ENCODE measurements around the gene POC1A. TPM values are rescaled to one million over a fixed set of nuclear protein-coding genes. Genes with fewer than 3 reads are reported as not detected.
A peak's percentile ranks its signal among the peaks of the same experiment; 100 is the strongest.

The POC1A gene
- total and polyA plus RNA-seq, 10 of the 15 experiments (the other 5 are each of a cell fraction or from before 2014, with no cell fraction given) = 8.5 to 49.8 (median 23.5) TPM

- TF ChIP-seq MEF2A (IDR thresholded peaks at IDR 0.05; ENCODE audit: insufficient read depth, low read depth, low read length) = no peak
- no peak for TF ChIP-seq ASH2L (IDR thresholded peaks at IDR 0.05; ENCODE audit: borderline replicate concordance, low read depth)
- no peak for TF ChIP-seq JUNB (IDR thresholded peaks at IDR 0.05)
- TF ChIP-seq ZBED1 (IDR thresholded peaks at IDR 0.05; ENCODE audit: borderline replicate concordance) = no peak
- no peak for TF ChIP-seq MYB (IDR thresholded peaks at IDR 0.05; ENCODE audit: borderline replicate concordance, low read depth, low read length)
- no peak for TF ChIP-seq SMAD5 (IDR thresholded peaks at IDR 0.05; ENCODE audit: low read depth)
- no peak for TF ChIP-seq HDAC2 (IDR thresholded peaks at IDR 0.05)
- no peak for TF ChIP-seq BMI1 (IDR thresholded peaks at IDR 0.05; ENCODE audit: borderline replicate concordance)
- TF ChIP-seq, protein P1, sequence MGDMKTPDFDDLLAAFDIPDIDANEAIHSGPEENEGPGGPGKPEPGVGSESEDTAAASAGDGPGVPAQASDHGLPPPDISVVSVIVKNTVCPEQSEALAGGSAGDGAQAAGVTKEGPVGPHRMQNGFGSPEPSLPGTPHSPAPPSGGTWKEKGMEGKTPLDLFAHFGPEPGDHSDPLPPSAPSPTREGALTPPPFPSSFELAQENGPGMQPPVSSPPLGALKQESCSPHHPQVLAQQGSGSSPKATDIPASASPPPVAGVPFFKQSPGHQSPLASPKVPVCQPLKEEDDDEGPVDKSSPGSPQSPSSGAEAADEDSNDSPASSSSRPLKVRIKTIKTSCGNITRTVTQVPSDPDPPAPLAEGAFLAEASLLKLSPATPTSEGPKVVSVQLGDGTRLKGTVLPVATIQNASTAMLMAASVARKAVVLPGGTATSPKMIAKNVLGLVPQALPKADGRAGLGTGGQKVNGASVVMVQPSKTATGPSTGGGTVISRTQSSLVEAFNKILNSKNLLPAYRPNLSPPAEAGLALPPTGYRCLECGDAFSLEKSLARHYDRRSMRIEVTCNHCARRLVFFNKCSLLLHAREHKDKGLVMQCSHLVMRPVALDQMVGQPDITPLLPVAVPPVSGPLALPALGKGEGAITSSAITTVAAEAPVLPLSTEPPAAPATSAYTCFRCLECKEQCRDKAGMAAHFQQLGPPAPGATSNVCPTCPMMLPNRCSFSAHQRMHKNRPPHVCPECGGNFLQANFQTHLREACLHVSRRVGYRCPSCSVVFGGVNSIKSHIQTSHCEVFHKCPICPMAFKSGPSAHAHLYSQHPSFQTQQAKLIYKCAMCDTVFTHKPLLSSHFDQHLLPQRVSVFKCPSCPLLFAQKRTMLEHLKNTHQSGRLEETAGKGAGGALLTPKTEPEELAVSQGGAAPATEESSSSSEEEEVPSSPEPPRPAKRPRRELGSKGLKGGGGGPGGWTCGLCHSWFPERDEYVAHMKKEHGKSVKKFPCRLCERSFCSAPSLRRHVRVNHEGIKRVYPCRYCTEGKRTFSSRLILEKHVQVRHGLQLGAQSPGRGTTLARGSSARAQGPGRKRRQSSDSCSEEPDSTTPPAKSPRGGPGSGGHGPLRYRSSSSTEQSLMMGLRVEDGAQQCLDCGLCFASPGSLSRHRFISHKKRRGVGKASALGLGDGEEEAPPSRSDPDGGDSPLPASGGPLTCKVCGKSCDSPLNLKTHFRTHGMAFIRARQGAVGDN (IDR thresholded peaks at IDR 0.05) = 0 out of 2 replicates have a peak, but pooled peaks have one; percentile 15
- TF ChIP-seq GABPA (IDR thresholded peaks at IDR 0.05; ENCODE audit: low read depth) = no peak
- TF ChIP-seq POLR2AphosphoS2 (IDR thresholded peaks at IDR 0.05; ENCODE audit: low read depth, low read length) = no peak
- no peak for TF ChIP-seq FOXM1 (IDR thresholded peaks at IDR 0.05; ENCODE audit: low read depth, low read length)
- no peak for TF ChIP-seq BCL11A (IDR thresholded peaks at IDR 0.05; ENCODE audit: low read depth, low read length)
- TF ChIP-seq IKZF1 (conservative IDR thresholded peaks at IDR 0.05) = no peak; the same call in 1 of the 2 replicates
- peak; percentile 36; the same call in 1 of the 2 replicates for TF ChIP-seq CREM (IDR thresholded peaks at IDR 0.05; ENCODE audit: low read depth)
- peak; percentile 73; the same call in 1 of the 2 replicates for TF ChIP-seq GATAD2B (conservative IDR thresholded peaks at IDR 0.05; ENCODE audit: low read depth)
- TF ChIP-seq POLR2A (IDR thresholded peaks at IDR 0.05; ENCODE audit: low read depth, low read length) = peak; percentile 11; the same call in 1 of the 2 replicates
- no peak for TF ChIP-seq EGR1 (IDR thresholded peaks at IDR 0.05; ENCODE audit: borderline replicate concordance in 1 of 2, low read depth in 2 of 2, low read length in 2 of 2)
- TF ChIP-seq BRCA1 (IDR thresholded peaks at IDR 0.05; ENCODE audit: low read depth, low read length) = no peak
- no peak for TF ChIP-seq SUPT20H (IDR thresholded peaks at IDR 0.05; ENCODE audit: borderline replicate concordance, control insufficient read depth, low read depth, low read length)
- TF ChIP-seq MTA3 (IDR thresholded peaks at IDR 0.05; ENCODE audit: borderline replicate concordance, low read length) = no peak
- TF ChIP-seq ZBTB40 (IDR thresholded peaks at IDR 0.05; ENCODE audit: borderline replicate concordance) = no peak
- peak; percentile 22 to 60; a peak in 2 of 4 replicates for TF ChIP-seq BHLHE40 (IDR thresholded peaks at IDR 0.05; ENCODE audit: borderline replicate concordance in 1 of 2, low read depth in 2 of 2, low read length in 1 of 2)
Measured at GRCh38 chr3:52053307-52054304, 100.6 kb downstream of the POC1A start (continued).

Measured in GM12878 (cell line).